ENCODE results near the gene PRPF6. TPM values are rescaled to one million over a fixed set of nuclear protein-coding genes. Genes with fewer than 3 reads are reported as not detected.

Gene PRPF6
- total and polyA plus RNA-seq, 2 of the 13 experiments (the other 11 are each of a cell fraction or from before 2014, with no cell fraction given) = 63.7 to 101 TPM

DNA sequence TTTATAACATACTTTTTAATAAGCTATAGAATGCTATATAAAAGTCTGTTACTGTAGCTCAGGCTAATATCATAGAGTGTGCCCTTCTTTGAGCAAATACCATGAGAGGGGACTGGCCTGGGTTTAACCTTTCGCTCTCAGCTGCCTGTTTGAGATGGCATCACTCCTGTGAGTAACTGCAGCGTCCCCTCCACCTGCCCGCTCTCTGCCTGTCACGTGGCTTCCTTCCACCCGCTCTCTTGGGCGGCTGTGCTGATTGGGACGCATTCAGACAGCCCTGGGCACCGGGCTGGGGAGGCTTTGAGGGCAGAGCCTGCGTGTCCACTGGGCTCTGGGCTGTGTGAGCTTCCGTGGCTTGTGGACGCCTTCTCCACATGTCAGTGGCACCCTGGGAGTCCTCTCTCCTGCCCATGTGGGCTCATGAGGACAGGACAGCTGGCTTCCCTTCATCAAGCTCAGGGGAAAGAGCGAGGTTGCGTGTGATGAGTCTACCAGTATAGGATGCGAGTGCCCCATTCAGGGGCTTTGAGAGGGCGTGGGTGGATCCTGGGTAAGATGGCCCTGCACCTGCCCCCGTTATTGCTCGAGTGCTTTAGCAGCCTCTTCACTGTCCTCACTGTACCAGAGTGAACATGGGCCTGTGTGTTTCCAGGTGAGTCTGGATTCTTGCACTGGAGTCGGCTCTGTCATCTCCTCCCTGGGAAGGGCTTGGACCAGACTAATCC is 44.3 kb downstream of the PRPF6 start (continued):
- TF ChIP-seq PAWR (CRISPR knock-in tag; IDR thresholded peaks at IDR 0.05; ENCODE audit: borderline replicate concordance) (peak; percentile 68; the same call in 1 of the 2 replicates), ZNF414 (CRISPR knock-in tag; IDR thresholded peaks at IDR 0.05) (no peak), EED (CRISPR knock-in tag; IDR thresholded peaks at IDR 0.05) (no peak), MZF1 (CRISPR knock-in tag; IDR thresholded peaks at IDR 0.05; ENCODE audit: borderline replicate concordance) (no peak), ZNF235 (CRISPR knock-in tag; IDR thresholded peaks at IDR 0.05; ENCODE audit: borderline replicate concordance) (0 out of 2 replicates have a peak, but pooled peaks have one; percentile 66), SP1 (IDR thresholded peaks at IDR 0.05) (no peak), SP1 (CRISPR knock-in tag; IDR thresholded peaks at IDR 0.05) (no peak), AKAP8 (CRISPR knock-in tag; IDR thresholded peaks at IDR 0.05) (0 out of 2 replicates have a peak, but pooled peaks have one; percentile 47), PAXIP1 (CRISPR knock-in tag; conservative IDR thresholded peaks at IDR 0.05) (no peak), ZNF432 (CRISPR knock-in tag; IDR thresholded peaks at IDR 0.05; ENCODE audit: borderline replicate concordance) (0 out of 2 replicates have a peak, but pooled peaks have one; percentile 79), MTA3 (CRISPR knock-in tag; IDR thresholded peaks at IDR 0.05) (no peak), ZNF709 (CRISPR knock-in tag; IDR thresholded peaks at IDR 0.05) (no peak), PRMT3 (CRISPR knock-in tag; IDR thresholded peaks at IDR 0.05; ENCODE audit: borderline replicate concordance, low read depth) (no peak), BORCS8-MEF2B (CRISPR knock-in tag; IDR thresholded peaks at IDR 0.05) (peak; percentile 46; the same call in 1 of the 2 replicates), KDM5B (CRISPR knock-in tag; IDR thresholded peaks at IDR 0.05; ENCODE audit: borderline replicate concordance) (peak; percentile 60; the same call in 1 of the 2 replicates), ZNF780A (CRISPR knock-in tag; IDR thresholded peaks at IDR 0.05) (0 out of 2 replicates have a peak, but pooled peaks have one; percentile 15), ZNF577 (CRISPR knock-in tag; IDR thresholded peaks at IDR 0.05; ENCODE audit: borderline replicate concordance, low read depth) (0 out of 2 replicates have a peak, but pooled peaks have one; percentile 14)
- TF ChIP-seq, protein P1, sequence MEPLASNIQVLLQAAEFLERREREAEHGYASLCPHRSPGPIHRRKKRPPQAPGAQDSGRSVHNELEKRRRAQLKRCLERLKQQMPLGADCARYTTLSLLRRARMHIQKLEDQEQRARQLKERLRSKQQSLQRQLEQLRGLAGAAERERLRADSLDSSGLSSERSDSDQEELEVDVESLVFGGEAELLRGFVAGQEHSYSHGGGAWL (CRISPR knock-in tag; IDR thresholded peaks at IDR 0.05) = no peak
- TF ChIP-seq, protein P2, sequence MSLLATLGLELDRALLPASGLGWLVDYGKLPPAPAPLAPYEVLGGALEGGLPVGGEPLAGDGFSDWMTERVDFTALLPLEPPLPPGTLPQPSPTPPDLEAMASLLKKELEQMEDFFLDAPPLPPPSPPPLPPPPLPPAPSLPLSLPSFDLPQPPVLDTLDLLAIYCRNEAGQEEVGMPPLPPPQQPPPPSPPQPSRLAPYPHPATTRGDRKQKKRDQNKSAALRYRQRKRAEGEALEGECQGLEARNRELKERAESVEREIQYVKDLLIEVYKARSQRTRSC (CRISPR knock-in tag; IDR thresholded peaks at IDR 0.05; ENCODE audit: low read depth) = 0 out of 2 replicates have a peak, but pooled peaks have one; percentile 2

Data from HepG2 (cell line).